OCI-LY1 (cell line): ENCODE measurements around the gene RAB25.

ENCODE experiments used
- H2AFZ ChIP-seq: fragments of 200-600 bp; sonication (generic), shearing (Covaris generic); 2 replicates; pipeline ENCODE4 v1.6.0; 2014; ENCODE audit warnings: antibody characterized with exemption, mild to moderate bottlenecking, low read length
- H3F3A ChIP-seq: fragments of 200-600 bp; sonication (generic), shearing (Covaris generic); 2 replicates; pipeline ENCODE4 v1.6.0; 2014; ENCODE audit warnings: mild to moderate bottlenecking, antibody characterized with exemption, low read length, moderate library complexity; ENCODE audit not compliant: insufficient read depth
- H3K27ac ChIP-seq: fragments of 200-600 bp; sonication (generic); 2 replicates; pipeline ENCODE4 v1.5.1; 2014; ENCODE audit warnings: low read length, mixed run types, mild to moderate bottlenecking, low read depth; ENCODE audit not compliant: poor library complexity, severe bottlenecking
- H3K27me3 ChIP-seq: fragments of 200-600 bp; sonication (generic); 2 replicates; pipeline ENCODE4 v1.6.0; 2014; ENCODE audit warnings: antibody characterized with exemption, mild to moderate bottlenecking, low read length, moderate library complexity; ENCODE audit not compliant: insufficient read depth
- H3K36me3 ChIP-seq: fragments of 200-600 bp; sonication (generic); 2 replicates; pipeline ENCODE4 v1.6.1; 2014; ENCODE audit warnings: mild to moderate bottlenecking, antibody characterized with exemption, low read length, moderate library complexity, mixed read lengths; ENCODE audit not compliant: insufficient read depth
- H3K4me1 ChIP-seq: fragments of 200-600 bp; sonication (generic); 2 replicates; pipeline ENCODE4 v1.5.1; 2014; ENCODE audit warnings: mild to moderate bottlenecking, low read length, moderate library complexity; ENCODE audit not compliant: insufficient read depth, severe bottlenecking
- H3K4me2 ChIP-seq: fragments of 200-600 bp; sonication (generic), shearing (Covaris generic); 2 replicates; pipeline ENCODE4 v1.6.1; 2014; ENCODE audit warnings: low read length
- H3K4me3 ChIP-seq: fragments of 200-600 bp; sonication (generic); 2 replicates; pipeline ENCODE4 v1.5.1; 2014; ENCODE audit warnings: low read length, low read depth, mild to moderate bottlenecking, mixed read lengths; ENCODE audit not compliant: poor library complexity, severe bottlenecking
- H3K79me2 ChIP-seq: fragments of 200-600 bp; shearing (Covaris generic); 2 replicates; pipeline ENCODE4 v1.6.1; 2016; ENCODE audit warnings: mixed run types, low read length, mixed read lengths; ENCODE audit not compliant: insufficient read depth
- H3K9ac ChIP-seq: fragments of 200-600 bp; sonication (generic), shearing (Covaris generic); 2 replicates; pipeline ENCODE4 v1.6.1; 2014; ENCODE audit warnings: mild to moderate bottlenecking, low read length, mixed read lengths
- H3K9me2 ChIP-seq: fragments of 200-600 bp; sonication (generic), shearing (Covaris generic); 2 replicates; pipeline ENCODE4 v1.6.1; 2014; ENCODE audit warnings: low read depth, mild to moderate bottlenecking, low read length, mixed read lengths
- H3K9me3 ChIP-seq: fragments of 200-600 bp; shearing (Covaris generic); 2 replicates; pipeline ENCODE4 v1.6.1; 2014; ENCODE audit warnings: low read length, mixed read lengths
- H4K20me1 ChIP-seq: fragments of 200-600 bp; sonication (generic), shearing (Covaris generic); 2 replicates; pipeline ENCODE4 v1.6.0; 2016; ENCODE audit warnings: mild to moderate bottlenecking, low read length; ENCODE audit not compliant: insufficient read depth
- CTCF ChIP-seq: fragments of 200-600 bp; sonication (generic), shearing (Covaris generic); IDR thresholded peaks from 2 replicates; pipeline ENCODE4 v1.5.1; 2017; ENCODE audit warnings: mild to moderate bottlenecking, antibody characterized with exemption, low read length, moderate library complexity, mixed read lengths
- EZH2 ChIP-seq: fragments of 200-600 bp; sonication (generic), shearing (Covaris generic); IDR thresholded peaks from 2 replicates; pipeline ENCODE4 v1.8.0; 2017; ENCODE audit warnings: borderline replicate concordance, mixed run types, mild to moderate bottlenecking, antibody characterized with exemption, low read length, moderate library complexity, mixed read lengths

The RAB25 gene

GRCh38 chr1:156077430-156077760, 16.4 kb downstream of the RAB25 start:
- H3K36me3 ChIP-seq, result no peaks in the 10 kb centered on the region
- 0 out of 2 replicates have a peak, but pooled peaks cover 5% of the 10 kb centered on the region for H3K27me3 ChIP-seq
- no peak overlapping the region for H2AFZ ChIP-seq
- TF ChIP-seq EZH2, result no peak
- TF ChIP-seq CTCF, result no peak
- H3K79me2 ChIP-seq, result no peaks in the 10 kb centered on the region
- no peaks in the 10 kb centered on the region for H3K9me3 ChIP-seq
- H3K4me1 ChIP-seq, result peaks cover 30% of the 10 kb centered on the region
- H3K9ac ChIP-seq, result no peak overlapping the region; the same call in 1 of the 2 replicates
- H4K20me1 ChIP-seq, result no peaks in the 10 kb centered on the region
- peak overlapping the region; percentile 90; the same call in 1 of the 2 replicates for H3K4me2 ChIP-seq
- H3F3A ChIP-seq, result 0 out of 2 replicates have a peak, but pooled peaks cover 4% of the 10 kb centered on the region
- no peak overlapping the region for H3K27ac ChIP-seq
- H3K4me3 ChIP-seq, result peak overlapping the region; percentile 67
- no peaks in the 10 kb centered on the region for H3K9me2 ChIP-seq

- Histone ChIP-seq H4K20me1 (no peaks in the 10 kb centered on the region), H2AFZ (no peak overlapping the region), H3K4me1 (peaks cover 36% of the 10 kb centered on the region), H3K36me3 (no peaks in the 10 kb centered on the region), H3K27me3 (0 out of 2 replicates have a peak, but pooled peaks cover 5% of the 10 kb centered on the region), H3K27ac (no peak overlapping the region), H3K9me3 (no peaks in the 10 kb centered on the region), H3K9me2 (no peaks in the 10 kb centered on the region), H3K9ac (no peak overlapping the region), H3K4me3 (no peak overlapping the region), H3F3A (0 out of 2 replicates have a peak, but pooled peaks cover 4% of the 10 kb centered on the region), H3K79me2 (no peaks in the 10 kb centered on the region), H3K4me2 (no peak overlapping the region)
- TF ChIP-seq EZH2 (no peak), CTCF (no peak)
Observed at GRCh38 chr1:156078728-156079127, 17.8 kb downstream of the RAB25 start.

- H3K9ac ChIP-seq, result no peak overlapping the region
- H3K4me3 ChIP-seq, result no peak overlapping the region
Observed at GRCh38 chr1:156079762-156080161, 18.8 kb downstream of the RAB25 start.

More at GRCh38 chr1:156079762-156080161, 18.8 kb downstream of the RAB25 start:
- no peak overlapping the region for H3K4me2 ChIP-seq
- H3K27me3 ChIP-seq, result peaks cover 9% of the 10 kb centered on the region; the same call in 1 of the 2 replicates
- H3F3A ChIP-seq, result 0 out of 2 replicates have a peak, but pooled peaks cover 4% of the 10 kb centered on the region
- no peaks in the 10 kb centered on the region for H3K9me2 ChIP-seq
- no peaks in the 10 kb centered on the region for H3K36me3 ChIP-seq
- H4K20me1 ChIP-seq, result no peaks in the 10 kb centered on the region
- H3K79me2 ChIP-seq, result no peaks in the 10 kb centered on the region
- H3K4me1 ChIP-seq, result peaks cover 36% of the 10 kb centered on the region
- no peak overlapping the region for H3K27ac ChIP-seq
- TF ChIP-seq CTCF, result no peak
- no peak for TF ChIP-seq EZH2
- H2AFZ ChIP-seq, result no peak overlapping the region
- H3K9me3 ChIP-seq, result no peaks in the 10 kb centered on the region
